HFF-Myc (cell line): Measurements from ENCODE around the gene RAVER2.

Source experiments
- DNase-seq: peaks from one replicate; pipeline ENCODE4 v3.0.0-alpha.2; 2011; ENCODE audit warnings: low read depth; ENCODE audit errors: extremely low read depth
- H3K4me3 ChIP-seq: replicated peaks from 2 replicates; pipeline ENCODE4 v1.5.1; 2011; ENCODE audit warnings: low read depth, mild to moderate bottlenecking, control low read depth, low read length
- TF ChIP-seq, protein P1 (sequence below): IDR thresholded peaks from 2 replicates; pipeline ENCODE4 v1.5.1; 2012; ENCODE audit warnings: mild to moderate bottlenecking, low read depth, low read length, control low read depth; ENCODE audit errors: missing control alignments

Gene RAVER2

DNA sequence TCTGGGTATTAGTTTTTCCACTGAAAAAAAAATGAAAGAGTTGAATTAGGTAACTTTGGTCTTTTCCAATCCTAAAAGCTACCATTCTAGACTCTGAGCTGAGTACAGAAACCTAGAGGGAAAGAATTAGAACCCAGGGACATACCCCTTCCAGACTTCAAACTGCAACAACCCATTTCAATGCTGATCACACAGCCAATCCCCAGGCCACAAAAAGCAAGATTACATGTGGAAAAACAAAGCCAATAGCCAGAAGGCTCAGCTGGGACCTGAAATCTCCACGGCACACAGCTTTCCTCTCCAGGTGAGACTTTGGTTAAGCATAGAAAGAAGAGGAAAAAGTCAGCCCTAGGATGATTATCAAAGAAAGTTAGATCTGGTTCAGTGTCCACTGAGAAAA, 132.7 kb downstream of the RAVER2 start:
- no peak overlapping the region for H3K4me3 ChIP-seq
- no peak for DNase-seq
- TF ChIP-seq, protein P1, sequence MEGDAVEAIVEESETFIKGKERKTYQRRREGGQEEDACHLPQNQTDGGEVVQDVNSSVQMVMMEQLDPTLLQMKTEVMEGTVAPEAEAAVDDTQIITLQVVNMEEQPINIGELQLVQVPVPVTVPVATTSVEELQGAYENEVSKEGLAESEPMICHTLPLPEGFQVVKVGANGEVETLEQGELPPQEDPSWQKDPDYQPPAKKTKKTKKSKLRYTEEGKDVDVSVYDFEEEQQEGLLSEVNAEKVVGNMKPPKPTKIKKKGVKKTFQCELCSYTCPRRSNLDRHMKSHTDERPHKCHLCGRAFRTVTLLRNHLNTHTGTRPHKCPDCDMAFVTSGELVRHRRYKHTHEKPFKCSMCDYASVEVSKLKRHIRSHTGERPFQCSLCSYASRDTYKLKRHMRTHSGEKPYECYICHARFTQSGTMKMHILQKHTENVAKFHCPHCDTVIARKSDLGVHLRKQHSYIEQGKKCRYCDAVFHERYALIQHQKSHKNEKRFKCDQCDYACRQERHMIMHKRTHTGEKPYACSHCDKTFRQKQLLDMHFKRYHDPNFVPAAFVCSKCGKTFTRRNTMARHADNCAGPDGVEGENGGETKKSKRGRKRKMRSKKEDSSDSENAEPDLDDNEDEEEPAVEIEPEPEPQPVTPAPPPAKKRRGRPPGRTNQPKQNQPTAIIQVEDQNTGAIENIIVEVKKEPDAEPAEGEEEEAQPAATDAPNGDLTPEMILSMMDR: no peak

DNA sequence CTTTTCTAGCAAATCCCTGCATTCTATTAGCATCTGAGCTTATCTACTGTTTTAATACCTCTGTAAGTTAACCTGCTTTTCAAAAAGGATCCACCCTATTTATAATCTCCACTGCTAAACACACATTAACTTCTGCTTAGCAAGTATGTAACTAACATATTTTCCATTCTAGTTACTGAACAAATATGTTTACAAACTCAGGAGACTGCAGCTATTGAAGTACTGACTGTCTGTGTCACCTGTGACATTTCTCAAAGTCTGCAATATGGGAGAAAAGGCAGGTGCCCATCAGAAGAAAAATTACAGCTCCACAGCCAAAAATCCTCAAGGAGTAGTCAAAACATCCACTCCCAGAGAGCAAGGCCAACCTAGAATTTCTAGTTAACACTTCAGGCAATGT, 133.2 kb downstream of the RAVER2 start:
- TF ChIP-seq, protein P1: no peak
- no peak overlapping the region for H3K4me3 ChIP-seq
- DNase-seq: no peak

DNA sequence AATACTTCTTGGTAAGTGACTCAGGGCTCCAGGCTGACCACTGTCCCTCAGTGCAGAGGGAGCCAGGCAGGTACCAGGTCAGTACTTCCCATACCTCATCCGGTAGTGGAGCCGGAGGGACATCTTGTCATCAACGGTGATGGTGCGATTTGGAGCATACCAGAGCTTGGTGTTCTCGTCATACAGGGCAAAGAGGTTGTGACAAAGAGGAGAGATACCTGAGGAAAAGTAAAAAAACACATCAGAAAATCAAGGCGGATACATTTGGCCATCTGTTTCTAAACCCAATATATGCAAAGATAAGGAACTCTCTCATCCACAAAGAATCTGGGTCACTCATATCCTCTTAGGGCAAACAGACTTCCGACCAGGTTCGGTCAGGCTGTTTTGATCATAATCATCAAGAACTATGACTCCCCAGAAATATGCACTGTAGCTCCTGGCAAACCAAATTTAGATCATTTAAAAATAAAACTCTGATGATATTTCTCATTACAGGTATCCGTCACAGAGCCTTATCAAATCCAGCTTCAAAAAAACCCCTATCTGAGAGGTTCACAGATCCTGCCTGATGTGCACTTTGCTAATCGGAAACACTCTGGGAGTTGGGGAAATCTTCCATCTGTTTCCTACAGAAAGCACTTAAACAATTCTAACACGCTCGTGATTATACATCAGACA, 134.2 kb downstream of the RAVER2 start:
- TF ChIP-seq, protein P1: no peak
- H3K4me3 ChIP-seq: no peak overlapping the region
- no peak for DNase-seq

DNA sequence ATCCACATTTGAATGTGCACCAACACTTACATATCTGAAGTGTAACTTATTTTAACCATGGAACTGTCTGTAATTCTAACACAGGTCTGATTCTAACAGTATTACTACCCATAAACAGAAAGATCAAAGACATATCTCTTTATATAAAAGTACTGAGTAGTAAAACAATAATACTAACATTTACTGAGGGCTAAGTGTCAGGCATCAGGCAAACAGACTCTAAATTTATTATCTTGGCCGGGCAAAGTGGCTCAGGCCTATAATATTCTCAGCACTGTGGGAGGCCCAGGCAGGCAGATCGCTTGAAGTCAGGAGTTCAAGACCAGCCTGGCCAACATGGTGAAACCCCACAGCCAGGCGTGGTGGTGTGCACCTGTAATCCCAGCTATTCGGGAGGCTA, 135.6 kb downstream of the RAVER2 start:
- no peak for DNase-seq
- no peak overlapping the region for H3K4me3 ChIP-seq
- TF ChIP-seq, protein P1: no peak

DNA sequence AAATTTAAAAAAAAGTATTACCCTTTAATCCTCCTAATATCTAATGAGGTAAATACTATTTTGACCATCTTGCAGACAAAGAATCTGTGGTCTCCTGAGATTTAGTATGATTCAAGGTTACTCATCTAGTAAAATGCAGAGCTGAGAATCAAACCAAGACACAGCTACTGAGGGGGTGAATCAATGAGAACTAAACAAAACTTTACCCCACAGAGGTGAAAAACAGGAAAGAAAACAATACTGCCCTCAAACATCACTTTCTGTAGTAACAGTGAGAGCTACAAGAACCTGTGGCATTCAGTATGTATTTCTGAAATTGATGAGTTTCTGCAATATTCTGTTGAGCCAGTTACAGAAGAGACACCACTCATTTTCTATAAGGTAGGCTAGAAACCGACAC, 136.4 kb downstream of the RAVER2 start:
- no peak for DNase-seq
- no peak overlapping the region for H3K4me3 ChIP-seq
- TF ChIP-seq, protein P1: no peak
